ENCODE results near the gene UAP1L1. TPM values are rescaled to one million over a fixed set of nuclear protein-coding genes. Genes with fewer than 3 reads are reported as not detected.
"Not testable (repeated sequence)": the region's sequence is repeated elsewhere in the genome, so short reads cannot be mapped to it uniquely, and the experiment has no call there.

UAP1L1 gene
- total and polyA plus RNA-seq, 2 experiments from 2014 or later, result 2.5 to 8.1 TPM

GRCh38 chr9:137117269-137117731 is 40.0 kb downstream of the UAP1L1 start (continued):
- TF ChIP-seq CTCF (conservative IDR thresholded peaks at IDR 0.05; ENCODE audit: low read depth in 2 of 2) (no peak), ZNF114 (CRISPR knock-in tag; IDR thresholded peaks at IDR 0.05) (no peak), EZH2phosphoT487 (IDR thresholded peaks at IDR 0.05; ENCODE audit: unreplicated experiment) (no peak), NANOG (IDR thresholded peaks at IDR 0.05; ENCODE audit: borderline replicate concordance) (no peak), ETS1 (IDR thresholded peaks at IDR 0.05) (no peak), REST (IDR thresholded peaks at IDR 0.05; ENCODE audit: unreplicated experiment) (no peak), POLR2AphosphoS5 (IDR thresholded peaks at IDR 0.05; ENCODE audit: low read depth) (no peak), CREB1 (CRISPR knock-in tag; IDR thresholded peaks at IDR 0.05; ENCODE audit: low read depth) (no peak), ZNF331 (CRISPR knock-in tag; IDR thresholded peaks at IDR 0.05; ENCODE audit: low read depth) (no peak)

GRCh38 chr9:137118092-137118603 is 40.8 kb downstream of the UAP1L1 start:
- not testable (repeated sequence) for DNase-seq (ENCODE audit: low spot score); H3K36me3 Mint-ChIP-seq (ENCODE audit: low read depth); H3K4me1 Mint-ChIP-seq; H3K4me3 Mint-ChIP-seq; H3K9me2 ChIP-seq (ENCODE audit: insufficient read depth); H3K79me2 ChIP-seq (replicated peaks; ENCODE audit: insufficient read depth); H3F3A ChIP-seq (replicated peaks; ENCODE audit: low read depth); H3K4me2 ChIP-seq; H2AFZ ChIP-seq; ATAC-seq; H3K27ac ChIP-seq (ENCODE audit: low read depth); H4K20me1 ChIP-seq (replicated peaks; ENCODE audit: insufficient read depth); H3K4me3 ChIP-seq; H3K27ac Mint-ChIP-seq; H3K4me1 ChIP-seq (ENCODE audit: insufficient read depth); H3K36me3 ChIP-seq (ENCODE audit: insufficient read depth)
- peaks cover 38% of the 10 kb centered on the region for H3K27me3 ChIP-seq (ENCODE audit: insufficient read depth)
- peaks cover 25% of the 10 kb centered on the region for H3K27me3 Mint-ChIP-seq (ENCODE audit: insufficient read depth, low read depth, poor library complexity)
- H3K9me3 Mint-ChIP-seq, result peaks cover 12% of the 10 kb centered on the region

- not testable (repeated sequence) for H3K4me2 ChIP-seq; H3K9me2 ChIP-seq (ENCODE audit: insufficient read depth); H3K4me3 Mint-ChIP-seq; H3K27me3 ChIP-seq (ENCODE audit: insufficient read depth); H3K4me1 ChIP-seq (ENCODE audit: insufficient read depth); H3K4me1 Mint-ChIP-seq; H3K79me2 ChIP-seq (replicated peaks; ENCODE audit: insufficient read depth); DNase-seq (ENCODE audit: low spot score); H3K36me3 Mint-ChIP-seq (ENCODE audit: low read depth); H3F3A ChIP-seq (replicated peaks; ENCODE audit: low read depth); H3K27ac ChIP-seq (ENCODE audit: low read depth); H3K27me3 Mint-ChIP-seq (ENCODE audit: insufficient read depth, low read depth, poor library complexity); H3K36me3 ChIP-seq (ENCODE audit: insufficient read depth); H3K4me3 ChIP-seq; ATAC-seq; H3K27ac Mint-ChIP-seq; H4K20me1 ChIP-seq (replicated peaks; ENCODE audit: insufficient read depth); H2AFZ ChIP-seq
- peaks cover 12% of the 10 kb centered on the region for H3K9me3 Mint-ChIP-seq
Observed at GRCh38 chr9:137121927-137122795, 44.8 kb downstream of the UAP1L1 start.

- DNase-seq (ENCODE audit: low spot score); H3K4me3 Mint-ChIP-seq; H3K27me3 Mint-ChIP-seq (ENCODE audit: insufficient read depth, low read depth, poor library complexity); H3F3A ChIP-seq (replicated peaks; ENCODE audit: low read depth); H4K20me1 ChIP-seq (replicated peaks; ENCODE audit: insufficient read depth); H3K36me3 Mint-ChIP-seq (ENCODE audit: low read depth); H2AFZ ChIP-seq; H3K36me3 ChIP-seq (ENCODE audit: insufficient read depth); H3K27ac Mint-ChIP-seq; H3K27ac ChIP-seq (ENCODE audit: low read depth); H3K4me1 Mint-ChIP-seq; H3K9me2 ChIP-seq (ENCODE audit: insufficient read depth); H3K9me3 Mint-ChIP-seq; H3K27me3 ChIP-seq (ENCODE audit: insufficient read depth); H3K4me2 ChIP-seq; H3K4me1 ChIP-seq (ENCODE audit: insufficient read depth); H3K79me2 ChIP-seq (replicated peaks; ENCODE audit: insufficient read depth); ATAC-seq; H3K4me3 ChIP-seq: not testable (repeated sequence)
Observed at GRCh38 chr9:137122796-137123467, 45.6 kb downstream of the UAP1L1 start.

All from GM23338 (cell line).